HepG2 (cell line): ENCODE data around the gene MACROD2. TPM values are rescaled to one million over a fixed set of nuclear protein-coding genes. Genes with fewer than 3 reads are reported as not detected.

Source experiments
- ATAC-seq: fragments of 200-7000 bp; cut with Tn5 transposase; 3 replicates; pipeline ENCODE4 v1.9.1; 2020; ENCODE audit warnings: mild to moderate bottlenecking, moderate library complexity
- BruUV-seq: library from RNA; stranded (reverse); fragments of 400-500 nt; replicated peaks from 2 replicates; lab custom pipeline; 2021; lab: Mats Ljungman, UMichigan
- CTCF ChIA-PET: fragments of 300-600 bp; formaldehyde crosslinking; extraction: SDS; loops from one replicate; lab custom pipeline; 2021; ENCODE audit warnings: low total read pairs, inconsistent platforms, low intra/inter-chr PET ratio; lab: Yijun Ruan, JAX
- POLR2A ChIA-PET: fragments of 350-600 bp; sonication (Branson Sonifier 250); formaldehyde crosslinking; loops from one replicate; lab custom pipeline; 2020; ENCODE audit warnings: antibody characterized with exemption, inconsistent platforms; lab: Yijun Ruan, JAX
- DNase-seq: peaks from one replicate; pipeline ENCODE4 v3.0.0-alpha.2; 2015; ENCODE audit warnings: low spot score
- FAIRE-seq: peaks from 3 replicates; lab custom pipeline; 2011; peaks lifted over from hg19 to GRCh38; lab: Jason Lieb, UNC
- H2AFZ ChIP-seq: one replicate; pipeline ENCODE4 v1.6.1; 2011; ENCODE audit warnings: low read length, inconsistent platforms
- H3K27ac ChIP-seq: fragments of 300-600 bp; 3 replicates; pipeline ENCODE4 v1.8.0; 2011; ENCODE audit warnings: mixed run types, mild to moderate bottlenecking, mixed read lengths, low read length, inconsistent platforms; ENCODE audit not compliant: insufficient read depth; ENCODE audit errors: extremely low read length
- H3K27me3 ChIP-seq, 2 experiments: fragments of 200-600 bp in 1 of 2; 2 replicates in 1 of 2; 3 replicates in 1 of 2; pipeline versions ENCODE4 v1.6.0 to v1.8.0; 2011; ENCODE audit warnings: low read length in 2 of 2, mild to moderate bottlenecking in 2 of 2, moderate library complexity in 2 of 2, inconsistent platforms in 1 of 2; ENCODE audit not compliant: insufficient read depth in 2 of 2, control insufficient read depth in 1 of 2
- H3K36me3 ChIP-seq, 2 experiments: fragments of 200-600 bp in 1 of 2; replicated peaks in 1 of 2; 2 replicates in 1 of 2; 3 replicates in 1 of 2; pipeline versions ENCODE4 v1.5.1 to v1.8.0; 2011; ENCODE audit warnings: low read length in 2 of 2, inconsistent platforms in 1 of 2; ENCODE audit not compliant: insufficient read depth in 2 of 2, control insufficient read depth in 1 of 2
- H3K4me1 ChIP-seq: 2 replicates; pipeline ENCODE4 v1.5.1; 2012; ENCODE audit warnings: low read length, inconsistent platforms; ENCODE audit not compliant: insufficient read depth
- H3K4me2 ChIP-seq: 2 replicates; pipeline ENCODE4 v1.6.0; 2011; ENCODE audit warnings: low read depth, low read length, inconsistent platforms
- H3K4me3 ChIP-seq, 3 experiments: fragments of 200-600 bp in 1 of 3; sonication (generic), shearing (Covaris generic) in 1 of 3; replicated peaks in 1 of 3; 2 replicates each; pipeline ENCODE4 v1.5.1; 2011 to 2016; ENCODE audit warnings: low read length in 3 of 3, inconsistent platforms in 2 of 3, low read depth in 2 of 3, mild to moderate bottlenecking in 2 of 3, control low read depth in 1 of 3, mixed read lengths in 1 of 3; ENCODE audit not compliant: insufficient read depth in 1 of 3
- H3K79me2 ChIP-seq: one replicate; pipeline ENCODE4 v1.6.1; 2011; ENCODE audit warnings: low read length, inconsistent platforms; ENCODE audit not compliant: insufficient read depth
- H3K9ac ChIP-seq: 2 replicates; pipeline ENCODE4 v1.6.0; 2011; ENCODE audit warnings: mild to moderate bottlenecking, low read depth, low read length, inconsistent platforms; ENCODE audit not compliant: insufficient read depth
- H3K9me3 ChIP-seq: 2 replicates; pipeline ENCODE4 v1.5.1; 2012; ENCODE audit warnings: mild to moderate bottlenecking, low read length
- H4K20me1 ChIP-seq: 2 replicates; pipeline ENCODE4 v1.6.0; 2011; ENCODE audit warnings: inconsistent platforms, mild to moderate bottlenecking, low read length, moderate library complexity; ENCODE audit not compliant: insufficient read depth
- ARNT2 ChIP-seq: sonication (generic); formaldehyde crosslinking; IDR thresholded peaks from 2 replicates; pipeline ENCODE4 v1.8.0; 2022; ENCODE audit warnings: mild to moderate bottlenecking, low read depth, missing genetic modification reagents, moderate library complexity
- CCDC6 ChIP-seq: sonication (generic); formaldehyde crosslinking; IDR thresholded peaks from 2 replicates; pipeline ENCODE4 v1.8.1; 2022; ENCODE audit warnings: mild to moderate bottlenecking, missing genetic modification reagents, moderate library complexity
- RXRA ChIP-seq: sonication (generic); formaldehyde crosslinking; IDR thresholded peaks from 2 replicates; pipeline ENCODE4 v1.5.1; 2020; ENCODE audit warnings: missing genetic modification reagents
- STAG1 ChIP-seq: sonication (generic); formaldehyde crosslinking; IDR thresholded peaks from 2 replicates; pipeline ENCODE4 v1.4.0; 2020; ENCODE audit warnings: missing genetic modification reagents
- ZNF124 ChIP-seq: sonication (generic); formaldehyde crosslinking; IDR thresholded peaks from 2 replicates; pipeline ENCODE4 v1.4.0; 2020; ENCODE audit warnings: missing genetic modification reagents
- ZNF264 ChIP-seq: sonication (generic); formaldehyde crosslinking; IDR thresholded peaks from 2 replicates; pipeline ENCODE4 v1.4.0; 2020; ENCODE audit warnings: missing genetic modification reagents
- ZNF558 ChIP-seq: sonication (generic); formaldehyde crosslinking; IDR thresholded peaks from 2 replicates; pipeline ENCODE4 v1.9.0; 2022; ENCODE audit warnings: mild to moderate bottlenecking, missing genetic modification reagents, borderline replicate concordance
- ZNF709 ChIP-seq: sonication (generic); formaldehyde crosslinking; IDR thresholded peaks from 2 replicates; pipeline ENCODE4 v1.5.0; 2020; ENCODE audit warnings: mild to moderate bottlenecking, missing genetic modification reagents
- WGBS: methylation state at CpG from one replicate; pipeline ENCODE4 v1.1.6; 2017; ENCODE audit warnings: low lambda C conversion rate; 5-methylcytosine and 5-hydroxymethylcytosine counted together
- in situ Hi-C: cut with HindIII; loops from 2 replicates; pipeline ENCODE4 v1.10.0; 2017; ENCODE audit warnings: low pct_unique_long_range_greater_than_20kb; ENCODE audit not compliant: extremely low pct_ligation_motif_present
- intact Hi-C: fragments of 100-400 bp; cut with micrococcal nuclease; formaldehyde crosslinking; loops from one replicate; pipeline ENCODE4 v1.10.0; 2022; ENCODE audit not compliant: unreplicated experiment
- polyA plus RNA-seq, 8 experiments: library from polyadenylated mRNA; depleted of rRNA in 3 of 8; stranded (reverse) in 7 of 8; unstranded in 1 of 8; fragments of >200 nt; fragmentation: Illumina TruSeq in 4 of 8; extraction: Trizol in 4 of 8; gene quantifications; 2 replicates each; pipeline versions ENCODE4 v1.2.1 to v1.2.3, GENCODE V29; 2011 to 2016; ENCODE audit warnings: low read depth in 4 of 8, missing spikeins in 1 of 8, mixed read lengths in 1 of 8; ENCODE audit not compliant: insufficient read depth in 1 of 8
- total RNA-seq, 5 experiments: library from RNA; depleted of rRNA; stranded (reverse); fragments of >200 nt; fragmentation: Illumina TruSeq; extraction: Trizol; gene quantifications; 2 replicates each; pipeline ENCODE4 v1.2.3, GENCODE V29; 2016; ENCODE audit warnings: low read depth in 1 of 5
- TF ChIP-seq, protein P1 (sequence below): sonication (generic); formaldehyde crosslinking; IDR thresholded peaks from 2 replicates; pipeline ENCODE4 v1.5.1; 2020; ENCODE audit warnings: missing genetic modification reagents, mild to moderate bottlenecking, borderline replicate concordance
- TF ChIP-seq, protein P2 (sequence below): sonication (generic); formaldehyde crosslinking; IDR thresholded peaks from 2 replicates; pipeline ENCODE4 v1.4.0; 2020; ENCODE audit warnings: missing genetic modification reagents
- TF ChIP-seq, protein P3 (sequence below): sonication (generic); formaldehyde crosslinking; IDR thresholded peaks from 2 replicates; pipeline ENCODE4 v1.4.0; 2020; ENCODE audit warnings: missing genetic modification reagents; ENCODE audit errors: not compliant biosample characterization
- TF ChIP-seq, protein P4 (sequence below): sonication (generic); formaldehyde crosslinking; IDR thresholded peaks from 2 replicates; pipeline ENCODE4 v1.4.0; 2020; ENCODE audit warnings: missing genetic modification reagents

The MACROD2 gene
- total and polyA plus RNA-seq, 2 of the 13 experiments (the other 11 are each of a cell fraction or from before 2014, with no cell fraction given): 0.13 to 0.51 TPM

DNA sequence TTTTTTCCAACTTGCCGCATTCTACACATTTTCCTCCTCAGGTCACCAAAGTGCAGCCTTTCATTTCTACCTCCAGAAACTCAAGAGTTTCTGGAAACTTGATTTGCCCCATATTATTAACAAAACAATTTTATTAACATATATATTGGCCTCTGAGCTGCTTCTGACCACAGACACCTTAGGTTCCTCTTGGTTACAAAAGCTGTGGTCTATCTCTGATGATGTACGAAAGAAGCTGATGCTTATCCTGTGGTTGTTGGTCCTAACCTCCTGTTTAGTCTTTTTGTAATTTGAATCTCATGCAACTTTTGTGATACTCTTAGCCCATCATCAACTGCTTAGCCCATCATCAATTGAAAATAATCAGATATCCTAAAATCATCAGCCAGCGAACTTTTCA, 1842.2 kb downstream of the MACROD2 start:
- FAIRE-seq (no peak), DNase-seq (no peak), ATAC-seq (no peak)
- H3K4me1 ChIP-seq: no peaks in the 10 kb centered on the region
- H3K79me2 ChIP-seq: no peaks in the 10 kb centered on the region
- BruUV-seq: no TSS peak
- H3K27me3 ChIP-seq: no peaks in the 10 kb centered on the region
- TF ChIP-seq ZNF124 (CRISPR knock-in tag) (no peak), CCDC6 (CRISPR knock-in tag) (no peak), ZNF558 (CRISPR knock-in tag) (no peak), RXRA (CRISPR knock-in tag) (no peak), STAG1 (CRISPR knock-in tag) (no peak), ARNT2 (CRISPR knock-in tag) (no peak), ZNF264 (no peak), ZNF709 (CRISPR knock-in tag) (no peak)
- TF ChIP-seq, protein P1, sequence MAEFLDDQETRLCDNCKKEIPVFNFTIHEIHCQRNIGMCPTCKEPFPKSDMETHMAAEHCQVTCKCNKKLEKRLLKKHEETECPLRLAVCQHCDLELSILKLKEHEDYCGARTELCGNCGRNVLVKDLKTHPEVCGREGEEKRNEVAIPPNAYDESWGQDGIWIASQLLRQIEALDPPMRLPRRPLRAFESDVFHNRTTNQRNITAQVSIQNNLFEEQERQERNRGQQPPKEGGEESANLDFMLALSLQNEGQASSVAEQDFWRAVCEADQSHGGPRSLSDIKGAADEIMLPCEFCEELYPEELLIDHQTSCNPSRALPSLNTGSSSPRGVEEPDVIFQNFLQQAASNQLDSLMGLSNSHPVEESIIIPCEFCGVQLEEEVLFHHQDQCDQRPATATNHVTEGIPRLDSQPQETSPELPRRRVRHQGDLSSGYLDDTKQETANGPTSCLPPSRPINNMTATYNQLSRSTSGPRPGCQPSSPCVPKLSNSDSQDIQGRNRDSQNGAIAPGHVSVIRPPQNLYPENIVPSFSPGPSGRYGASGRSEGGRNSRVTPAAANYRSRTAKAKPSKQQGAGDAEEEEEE: no peak
- TF ChIP-seq, protein P2, sequence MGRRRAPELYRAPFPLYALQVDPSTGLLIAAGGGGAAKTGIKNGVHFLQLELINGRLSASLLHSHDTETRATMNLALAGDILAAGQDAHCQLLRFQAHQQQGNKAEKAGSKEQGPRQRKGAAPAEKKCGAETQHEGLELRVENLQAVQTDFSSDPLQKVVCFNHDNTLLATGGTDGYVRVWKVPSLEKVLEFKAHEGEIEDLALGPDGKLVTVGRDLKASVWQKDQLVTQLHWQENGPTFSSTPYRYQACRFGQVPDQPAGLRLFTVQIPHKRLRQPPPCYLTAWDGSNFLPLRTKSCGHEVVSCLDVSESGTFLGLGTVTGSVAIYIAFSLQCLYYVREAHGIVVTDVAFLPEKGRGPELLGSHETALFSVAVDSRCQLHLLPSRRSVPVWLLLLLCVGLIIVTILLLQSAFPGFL (CRISPR knock-in tag): no peak
- TF ChIP-seq, protein P3, sequence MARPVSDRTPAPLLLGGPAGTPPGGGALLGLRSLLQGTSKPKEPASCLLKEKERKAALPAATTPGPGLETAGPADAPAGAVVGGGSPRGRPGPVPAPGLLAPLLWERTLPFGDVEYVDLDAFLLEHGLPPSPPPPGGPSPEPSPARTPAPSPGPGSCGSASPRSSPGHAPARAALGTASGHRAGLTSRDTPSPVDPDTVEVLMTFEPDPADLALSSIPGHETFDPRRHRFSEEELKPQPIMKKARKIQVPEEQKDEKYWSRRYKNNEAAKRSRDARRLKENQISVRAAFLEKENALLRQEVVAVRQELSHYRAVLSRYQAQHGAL (CRISPR knock-in tag): no peak
- TF ChIP-seq, protein P4, sequence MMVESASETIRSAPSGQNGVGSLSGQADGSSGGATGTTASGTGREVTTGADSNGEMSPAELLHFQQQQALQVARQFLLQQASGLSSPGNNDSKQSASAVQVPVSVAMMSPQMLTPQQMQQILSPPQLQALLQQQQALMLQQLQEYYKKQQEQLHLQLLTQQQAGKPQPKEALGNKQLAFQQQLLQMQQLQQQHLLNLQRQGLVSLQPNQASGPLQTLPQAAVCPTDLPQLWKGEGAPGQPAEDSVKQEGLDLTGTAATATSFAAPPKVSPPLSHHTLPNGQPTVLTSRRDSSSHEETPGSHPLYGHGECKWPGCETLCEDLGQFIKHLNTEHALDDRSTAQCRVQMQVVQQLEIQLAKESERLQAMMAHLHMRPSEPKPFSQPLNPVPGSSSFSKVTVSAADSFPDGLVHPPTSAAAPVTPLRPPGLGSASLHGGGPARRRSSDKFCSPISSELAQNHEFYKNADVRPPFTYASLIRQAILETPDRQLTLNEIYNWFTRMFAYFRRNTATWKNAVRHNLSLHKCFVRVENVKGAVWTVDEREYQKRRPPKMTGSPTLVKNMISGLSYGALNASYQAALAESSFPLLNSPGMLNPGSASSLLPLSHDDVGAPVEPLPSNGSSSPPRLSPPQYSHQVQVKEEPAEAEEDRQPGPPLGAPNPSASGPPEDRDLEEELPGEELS (CRISPR knock-in tag): no peak
- CTCF ChIA-PET: no interaction called here
- no peak overlapping the region for H3K4me3 ChIP-seq
- H4K20me1 ChIP-seq: no peaks in the 10 kb centered on the region
- POLR2A ChIA-PET: no interaction called here
- H3K27ac ChIP-seq: no peak overlapping the region
- in situ Hi-C loops: no loop called here
- intact Hi-C loops: loop anchor here (10.0 kb wide), 1 partner anchor 637 kb away; no protein-coding TSS in a partner anchor
- no peak overlapping the region for H3K9ac ChIP-seq
- H3K4me2 ChIP-seq: no peak overlapping the region
- 2% methylated on average over 3 of the region's 3 CpGs for WGBS
- H3K36me3 ChIP-seq: no peaks in the 10 kb centered on the region
- peaks cover 80% of the 10 kb centered on the region for H3K9me3 ChIP-seq
- no peak overlapping the region for H2AFZ ChIP-seq
